GM21717 (cell line): ENCODE results near the gene CBLB.

Experiments used
- ATAC-seq: cut with Tn5 transposase; IDR thresholded peaks from one replicate; pipeline ENCODE4 v1.9.1; 2021; ENCODE audit warnings: mild to moderate bottlenecking, moderate library complexity; ENCODE audit not compliant: unreplicated experiment

The CBLB gene

GRCh38 chr3:105876780-105877327, 8.0 kb upstream of the CBLB start:
- no peak for ATAC-seq

- ATAC-seq = no peak
These were observed 1.3 kb upstream of the CBLB start for GRCh38 chr3:105869861-105870755.

DNA sequence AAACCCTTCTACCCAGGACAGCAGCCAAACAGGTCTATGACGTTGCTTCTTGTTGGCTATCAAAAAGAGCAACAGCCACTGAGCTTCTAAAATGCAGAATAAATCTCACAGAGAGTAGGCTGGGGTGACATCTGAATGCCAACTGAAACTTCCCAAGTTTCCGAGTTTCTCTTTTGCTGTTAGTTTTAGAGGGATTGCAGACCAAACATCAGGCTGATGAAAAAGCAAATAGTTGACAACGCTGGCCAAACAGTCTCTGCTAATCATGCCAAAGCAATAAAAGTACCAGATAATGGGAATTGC, 670 bp upstream of the CBLB start:
- no peak for ATAC-seq

DNA sequence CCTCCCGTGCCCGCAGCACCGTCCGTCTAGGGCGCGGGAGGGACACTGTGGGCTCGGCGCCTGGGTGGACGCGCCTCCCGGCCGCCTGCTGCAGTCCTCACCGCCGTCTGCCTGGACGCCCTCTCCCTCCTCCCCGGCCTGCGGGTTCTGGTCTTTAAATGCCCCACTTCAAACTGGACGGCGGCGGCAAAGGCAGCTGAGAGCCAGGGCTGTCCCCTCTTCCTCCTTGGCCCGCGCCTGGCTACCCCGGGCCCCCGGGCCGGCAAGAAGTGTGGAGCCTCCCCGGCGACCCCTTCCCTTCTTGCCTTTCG, 426 bp downstream of the CBLB start:
- peak; percentile 3 for ATAC-seq

DNA sequence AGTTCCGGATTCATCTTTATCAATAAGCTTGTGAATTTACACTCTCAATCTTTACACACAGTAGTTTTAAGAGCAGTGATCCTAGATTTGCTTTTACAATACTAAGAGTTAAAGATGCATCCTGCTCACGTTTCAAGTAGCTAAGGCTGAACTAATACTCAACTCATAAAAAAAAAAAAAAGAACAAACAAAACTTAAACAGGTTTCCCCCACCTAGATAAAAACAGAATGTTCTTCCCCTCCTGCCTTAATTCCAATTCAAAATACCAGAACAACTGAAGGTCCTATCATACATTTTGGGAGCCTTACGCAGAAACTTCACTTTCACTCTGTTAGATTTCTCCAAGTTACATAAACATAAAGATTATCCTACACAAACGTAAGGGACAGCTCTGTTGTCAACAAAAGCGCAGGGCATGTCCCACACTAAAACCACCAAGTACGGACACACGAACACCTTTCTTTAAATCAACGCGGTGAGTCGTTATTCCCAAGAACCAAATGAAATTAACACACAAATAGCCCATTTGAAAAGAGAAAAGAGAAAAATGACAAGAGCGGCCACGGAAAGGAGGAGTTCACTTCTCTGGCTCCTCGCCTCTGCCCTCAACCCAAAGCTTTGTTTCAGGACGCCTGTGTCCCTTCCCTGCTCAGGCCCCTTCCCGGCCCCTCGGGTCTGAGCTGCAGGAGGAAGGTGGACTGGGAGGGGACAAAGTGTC, 941 bp downstream of the CBLB start:
- no peak for ATAC-seq

GRCh38 chr3:105866656-105867653, 1.9 kb downstream of the CBLB start:
- ATAC-seq = peak; percentile 25

- ATAC-seq = no peak
These were observed 2.9 kb downstream of the CBLB start for GRCh38 chr3:105865867-105866350.

DNA sequence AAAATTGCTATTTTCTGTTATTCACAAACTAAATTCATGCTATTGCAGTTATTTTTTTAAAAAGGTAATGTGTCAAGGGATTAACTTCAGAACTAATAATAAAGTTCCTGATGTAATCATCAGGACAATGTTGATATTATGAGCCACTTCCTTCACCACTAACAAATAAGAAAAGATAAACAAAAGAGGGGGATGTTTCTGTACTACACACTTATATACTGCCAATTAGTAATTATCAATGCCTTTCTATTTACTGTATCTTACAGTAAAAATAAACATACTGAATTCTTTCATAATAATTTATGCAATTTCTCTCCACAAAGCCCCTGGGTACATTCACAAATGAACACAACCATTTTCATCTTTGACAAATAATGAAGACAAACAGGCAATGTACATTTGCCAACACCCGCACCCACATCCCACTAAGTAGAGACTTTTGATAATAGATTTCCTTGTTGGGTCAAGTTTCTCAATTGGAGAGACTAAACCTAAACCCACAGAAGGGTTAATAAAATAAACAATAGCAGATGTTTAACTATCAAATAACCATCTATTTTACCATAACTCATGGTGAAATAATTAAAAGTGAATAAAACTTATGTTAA, 3.7 kb downstream of the CBLB start:
- ATAC-seq = no peak

DNA sequence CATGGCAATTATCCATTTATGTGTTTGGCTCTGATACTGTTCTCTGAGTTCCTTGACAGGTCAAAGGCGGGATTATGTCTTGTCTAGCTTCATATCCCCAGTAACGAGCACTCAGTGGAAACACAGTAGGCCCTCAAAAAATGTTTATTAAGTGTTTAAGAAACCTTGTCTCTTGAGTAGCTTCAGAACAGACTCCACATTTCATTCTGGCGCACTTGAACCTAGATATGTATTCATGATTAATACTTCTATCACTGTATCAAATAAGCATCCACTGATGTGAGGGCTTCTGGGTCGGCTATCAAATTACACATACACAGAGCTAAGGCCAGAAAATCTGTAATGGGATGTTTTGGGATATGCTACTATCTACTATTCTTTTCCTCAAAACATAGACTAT, 4.6 kb downstream of the CBLB start:
- no peak for ATAC-seq

GRCh38 chr3:105863608-105864007, 5.2 kb downstream of the CBLB start:
- ATAC-seq = no peak

DNA sequence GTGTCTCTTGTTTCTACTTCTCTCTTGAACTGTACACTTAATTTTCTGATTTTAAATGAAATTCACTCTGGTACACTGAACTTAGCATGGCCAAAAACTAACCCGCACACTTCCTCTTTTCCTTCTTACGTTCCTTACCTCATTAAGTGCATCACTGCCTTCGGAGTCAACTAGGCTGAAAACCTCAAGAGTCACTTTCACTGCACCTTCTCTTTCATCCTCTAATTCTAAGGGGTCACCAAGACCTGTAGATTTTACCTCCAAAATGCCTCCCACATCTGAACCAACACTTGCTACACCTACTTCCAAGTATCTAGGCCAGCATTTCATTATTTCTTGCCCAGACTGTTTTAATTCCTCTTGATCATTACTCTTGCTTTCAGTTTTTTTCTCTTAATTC, 6.6 kb downstream of the CBLB start:
- peak; percentile 71 for ATAC-seq

DNA sequence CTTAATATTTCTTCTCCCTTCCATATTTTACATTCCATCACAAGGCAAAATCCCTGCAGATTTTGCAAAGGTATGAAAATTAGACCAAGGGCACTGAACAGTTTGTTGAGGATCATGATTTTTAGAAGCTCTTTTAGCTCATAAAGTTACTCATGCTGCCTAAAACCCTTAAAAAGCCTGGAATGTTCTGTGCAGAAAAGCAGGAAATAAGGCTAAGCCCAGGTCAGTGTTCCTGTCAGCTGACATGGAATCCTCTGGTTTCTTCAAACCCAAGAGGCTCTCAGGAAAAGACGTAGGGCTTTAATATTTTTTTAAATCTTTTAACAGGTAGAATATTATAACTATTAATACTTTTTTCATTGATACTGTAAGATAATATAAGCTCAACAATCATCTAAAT, 8.2 kb downstream of the CBLB start:
- ATAC-seq = no peak

DNA sequence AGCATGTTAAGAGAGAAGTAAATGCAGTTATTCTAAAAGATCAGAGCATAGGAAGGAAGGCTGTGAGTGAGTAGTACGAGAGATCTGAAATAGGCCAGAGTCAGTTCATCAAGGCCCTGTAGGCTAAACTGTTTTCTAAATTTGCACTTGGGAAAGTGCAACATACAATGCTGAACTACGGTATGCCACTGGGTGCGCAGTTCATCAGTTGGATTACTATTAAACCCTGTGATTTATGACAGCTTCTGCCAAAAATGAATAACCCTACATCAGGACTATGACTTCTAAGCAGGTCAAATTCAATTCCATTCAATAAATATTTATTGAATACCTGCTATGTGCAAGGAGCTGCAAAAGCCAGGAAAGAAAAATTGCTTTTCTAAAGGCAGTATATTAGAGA, 10.8 kb downstream of the CBLB start:
- no peak for ATAC-seq

GRCh38 chr3:105857601-105858000, 11.2 kb downstream of the CBLB start:
- no peak for ATAC-seq

DNA sequence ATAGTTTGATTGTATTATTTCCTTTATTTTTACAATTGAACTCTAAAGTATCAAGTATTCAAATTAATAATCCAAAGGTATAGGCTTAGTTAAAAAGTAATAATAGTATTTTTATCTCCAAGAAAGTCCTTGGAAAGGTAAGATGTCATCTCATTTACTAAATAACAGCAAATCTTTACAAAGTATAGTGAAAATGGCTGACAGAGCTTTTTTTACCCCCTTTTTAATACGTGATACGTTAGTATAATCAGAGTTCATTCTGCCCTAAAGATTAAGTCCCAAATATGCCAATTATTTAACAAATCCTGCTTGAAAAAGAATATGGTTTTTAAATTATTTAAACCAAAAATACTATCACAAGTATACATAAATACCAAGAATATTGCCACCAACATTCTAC, 12.2 kb downstream of the CBLB start:
- ATAC-seq = no peak

DNA sequence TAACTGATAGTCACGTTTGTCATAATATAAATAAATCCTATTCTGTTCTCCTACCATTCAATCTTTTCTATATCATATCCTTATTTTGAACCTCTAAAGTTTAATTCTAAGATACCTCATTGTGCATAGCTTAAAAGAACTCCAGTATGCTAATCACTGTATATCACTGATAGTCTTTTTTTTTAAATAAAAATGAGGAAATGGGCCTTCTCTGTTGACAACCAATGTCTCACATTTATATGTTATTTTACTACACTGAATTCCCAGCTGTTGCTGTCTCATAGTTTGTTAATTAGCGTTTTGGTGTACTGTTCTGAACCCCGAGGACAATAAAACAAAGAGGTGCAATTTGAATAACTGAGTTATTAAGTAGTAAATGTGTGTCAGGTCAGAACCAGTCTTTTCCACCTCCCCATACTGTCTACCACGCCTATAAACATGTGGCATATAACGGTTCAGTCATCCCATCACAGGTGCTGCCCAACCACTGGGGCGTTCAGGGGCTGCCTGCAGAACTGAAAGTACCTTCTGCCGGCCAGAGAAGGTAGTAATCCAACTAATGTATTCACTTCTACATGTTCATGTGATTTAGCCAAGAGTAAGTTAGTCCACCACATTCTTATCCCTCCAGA, 14.9 kb downstream of the CBLB start:
- peak; percentile 98 for ATAC-seq

GRCh38 chr3:105851582-105851981, 17.2 kb downstream of the CBLB start:
- ATAC-seq = no peak

GRCh38 chr3:105851176-105851575, 17.6 kb downstream of the CBLB start:
- ATAC-seq = no peak

DNA sequence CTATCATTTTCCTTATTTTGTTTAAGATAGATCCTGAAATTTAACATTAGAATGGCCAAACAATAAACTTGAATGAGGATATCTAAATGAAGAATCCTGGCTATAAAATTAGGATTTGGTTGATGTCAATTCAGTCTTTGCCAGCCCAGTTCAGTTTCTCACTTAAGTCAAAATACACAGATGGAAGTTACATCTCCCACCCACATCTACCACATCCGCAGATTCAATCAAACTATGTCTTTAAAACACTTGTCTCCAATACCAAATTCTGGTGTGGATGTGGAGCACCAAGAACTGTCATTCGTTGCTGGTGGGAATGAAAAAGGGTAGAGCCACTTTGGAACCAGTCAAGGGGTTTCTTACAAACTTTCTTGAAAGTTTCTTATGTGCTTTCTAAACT, 18.2 kb downstream of the CBLB start:
- ATAC-seq = no peak

DNA sequence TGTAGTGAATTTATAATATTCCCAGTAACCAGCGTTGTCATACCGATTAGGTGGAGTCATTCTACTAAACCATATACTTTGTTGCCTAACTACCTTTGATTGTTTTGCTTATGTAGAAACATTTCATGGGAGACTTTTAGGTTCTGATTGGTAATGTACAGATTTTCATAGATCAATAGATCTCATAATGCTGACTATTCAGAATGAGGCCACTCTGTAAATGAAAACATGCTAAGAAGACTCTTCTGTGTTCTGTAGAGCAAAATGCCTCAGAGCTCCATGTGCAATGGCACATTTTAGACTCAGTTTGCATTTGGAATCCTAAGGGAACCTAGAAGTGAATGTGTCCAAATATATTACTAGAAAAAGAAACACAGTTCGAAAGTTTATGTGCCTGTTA, 20.0 kb downstream of the CBLB start:
- ATAC-seq = no peak
